ENCODE data around the gene DAPK1. TPM values are rescaled to one million over a fixed set of nuclear protein-coding genes. Genes with fewer than 3 reads are reported as not detected.
"Not testable (repeated sequence)": the region's sequence is repeated elsewhere in the genome, so short reads cannot be mapped to it uniquely, and the experiment has no call there.

The DAPK1 gene
- total RNA-seq, 1 donor from 2014 or later, result 196 TPM

GRCh38 chr9:87543251-87543650 lies 45.6 kb downstream of the DAPK1 start:
- intact Hi-C loops (cut with DNase I), result no loop called here
- no peak for DNase-seq
- ATAC-seq, result no peak
- peaks cover 20% of the 10 kb centered on the region for H3K36me3 ChIP-seq
- no peak for TF ChIP-seq CTCF (IDR thresholded peaks at IDR 0.05)
- no peak overlapping the region for H3K27ac ChIP-seq
- H3K4me3 ChIP-seq, result no peak overlapping the region
- H3K27me3 ChIP-seq (ENCODE audit: low read depth), result no peaks in the 10 kb centered on the region
- H3K9me3 ChIP-seq, result no peaks in the 10 kb centered on the region
- peaks cover 14% of the 10 kb centered on the region for H3K4me1 ChIP-seq

- intact Hi-C loops (cut with DNase I), result no loop called here
- Histone ChIP-seq H3K27ac (no peak overlapping the region), H3K27me3 (ENCODE audit: low read depth) (no peaks in the 10 kb centered on the region), H3K4me1 (peaks cover 14% of the 10 kb centered on the region), H3K36me3 (peaks cover 16% of the 10 kb centered on the region), H3K9me3 (no peaks in the 10 kb centered on the region), H3K4me3 (no peak overlapping the region)
- ATAC-seq (no peak), DNase-seq (no peak)
- no peak for TF ChIP-seq CTCF (IDR thresholded peaks at IDR 0.05)
Measured at GRCh38 chr9:87545858-87546257, 48.2 kb downstream of the DAPK1 start.

GRCh38 chr9:87546704-87547103 lies 49.0 kb downstream of the DAPK1 start:
- TF ChIP-seq CTCF (IDR thresholded peaks at IDR 0.05), result no peak
- Histone ChIP-seq H3K27ac (no peak overlapping the region), H3K36me3 (peaks cover 9% of the 10 kb centered on the region), H3K9me3 (no peaks in the 10 kb centered on the region), H3K4me1 (peaks cover 14% of the 10 kb centered on the region), H3K4me3 (no peak overlapping the region), H3K27me3 (ENCODE audit: low read depth) (no peaks in the 10 kb centered on the region)
- DNase-seq, result no peak
- ATAC-seq, result peak in 1 of 2 donors; percentile 41
- intact Hi-C loops (cut with DNase I), result no loop called here

- Histone ChIP-seq H3K9me3 (no peaks in the 10 kb centered on the region), H3K36me3 (peaks cover 9% of the 10 kb centered on the region), H3K27me3 (ENCODE audit: low read depth) (no peaks in the 10 kb centered on the region), H3K27ac (no peak overlapping the region), H3K4me3 (no peak overlapping the region), H3K4me1 (peaks cover 14% of the 10 kb centered on the region)
- intact Hi-C loops (cut with DNase I), result no loop called here
- DNase-seq, result no peak
- no peak for TF ChIP-seq CTCF (IDR thresholded peaks at IDR 0.05)
- ATAC-seq, result peak; percentile 69 to 83
Measured at GRCh38 chr9:87547671-87548081, 50.0 kb downstream of the DAPK1 start.

GRCh38 chr9:87548159-87548558 lies 50.5 kb downstream of the DAPK1 start:
- H3K36me3 ChIP-seq, result peaks cover 12% of the 10 kb centered on the region
- H3K9me3 ChIP-seq, result no peaks in the 10 kb centered on the region
- no peak for TF ChIP-seq CTCF (IDR thresholded peaks at IDR 0.05)
- intact Hi-C loops (cut with DNase I), result no loop called here
- H3K4me3 ChIP-seq, result no peak overlapping the region
- no peak for DNase-seq
- peaks cover 14% of the 10 kb centered on the region for H3K4me1 ChIP-seq
- H3K27ac ChIP-seq, result no peak overlapping the region
- no peak for ATAC-seq
- H3K27me3 ChIP-seq (ENCODE audit: low read depth), result no peaks in the 10 kb centered on the region

GRCh38 chr9:87549088-87549487 lies 51.4 kb downstream of the DAPK1 start:
- H3K4me3 ChIP-seq; DNase-seq; intact Hi-C loops (cut with DNase I); H3K9me3 ChIP-seq; ATAC-seq; H3K27me3 ChIP-seq (ENCODE audit: low read depth); H3K27ac ChIP-seq: not testable (repeated sequence)
- H3K4me1 ChIP-seq, result peaks cover 23% of the 10 kb centered on the region
- H3K36me3 ChIP-seq, result peaks cover 12% of the 10 kb centered on the region
